ENCODE results near the gene GPX6. TPM values are rescaled to one million over a fixed set of nuclear protein-coding genes. Genes with fewer than 3 reads are reported as not detected.
"Not testable (repeated sequence)": the region's sequence is repeated elsewhere in the genome, so short reads cannot be mapped to it uniquely, and the experiment has no call there.

Gene GPX6
- total RNA-seq, 2 donors from 2014 or later, result not detected

DNA sequence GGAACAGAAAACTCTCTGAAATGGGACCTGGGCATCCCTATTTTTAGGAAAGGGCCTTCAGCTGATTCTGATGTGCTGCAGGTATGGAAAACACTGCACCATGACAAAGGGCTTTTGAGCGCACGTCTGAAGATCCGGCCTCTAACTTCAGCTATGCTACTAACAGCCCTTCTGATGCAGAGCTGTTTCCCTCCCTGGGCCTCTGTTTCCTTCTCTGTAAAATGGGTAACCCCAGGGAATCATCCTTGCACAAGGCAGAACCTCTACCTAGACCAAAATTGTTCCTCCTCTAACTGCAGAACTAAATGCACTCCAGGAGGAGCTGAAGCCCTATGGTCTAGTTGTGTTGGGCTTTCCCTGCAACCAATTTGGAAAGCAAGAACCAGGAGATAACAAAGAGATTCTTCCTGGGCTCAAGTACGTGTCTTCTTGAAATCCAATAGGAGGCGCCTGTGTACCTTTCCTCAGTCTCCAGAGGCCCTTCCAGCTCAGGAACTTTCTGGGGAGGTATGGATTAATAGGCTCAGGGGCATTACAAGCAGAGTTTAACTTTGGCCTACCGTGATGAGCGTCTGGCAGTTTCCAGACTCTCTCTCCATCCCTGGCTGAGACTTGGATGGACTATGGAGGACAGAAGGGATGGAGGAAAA, 16.0 kb upstream of the GPX6 start:
- no peak for ATAC-seq
- intact Hi-C loops (cut with DNase I), result no loop called here
- DNase-seq, result no peak

DNA sequence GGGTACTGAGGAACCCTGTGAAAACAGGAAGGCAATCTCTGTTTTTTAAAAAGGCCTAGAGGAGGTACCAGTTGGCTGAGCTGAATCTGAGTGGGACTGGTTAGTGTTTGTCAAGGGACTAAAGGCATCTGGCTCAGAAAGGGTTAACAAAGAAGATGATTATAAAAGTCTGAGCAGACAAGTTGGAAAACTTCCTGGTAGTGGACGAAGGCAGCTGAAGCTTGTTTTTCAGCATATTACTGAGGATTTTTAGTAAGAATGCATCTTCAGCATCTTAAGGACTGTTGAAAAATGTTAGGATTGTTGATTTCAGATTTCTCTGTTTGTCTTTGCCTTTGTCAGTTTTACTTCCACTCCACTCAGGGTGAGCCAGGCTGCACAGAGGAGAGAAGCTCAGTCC, 15.2 kb upstream of the GPX6 start:
- no peak for DNase-seq
- no peak for ATAC-seq
- intact Hi-C loops (cut with DNase I), result no loop called here

DNA sequence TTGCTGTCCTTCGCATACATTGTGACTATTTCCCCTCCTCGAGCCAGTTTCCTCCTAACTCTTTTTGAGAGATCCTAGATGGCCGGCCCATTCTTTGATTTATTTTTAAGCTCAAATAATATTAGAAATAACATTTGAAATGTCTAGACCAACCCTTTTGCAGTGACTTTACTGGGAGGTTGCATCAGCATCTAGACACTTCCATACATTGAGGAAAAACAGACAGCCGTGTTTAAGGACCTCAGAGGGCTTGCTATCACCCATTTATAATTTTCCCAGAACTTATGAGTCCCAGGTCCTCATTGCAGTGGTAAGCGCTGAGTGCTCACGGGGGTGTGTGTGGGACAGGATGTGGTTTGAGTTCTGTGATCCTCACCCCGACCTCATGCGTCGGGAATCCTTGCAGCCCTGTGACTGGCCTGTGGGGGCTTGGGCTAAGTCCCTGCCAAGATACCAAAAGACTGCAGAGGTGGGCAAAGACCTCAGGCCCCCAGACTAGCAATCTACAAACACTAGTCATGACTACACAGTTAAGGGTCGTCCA, 10.0 kb upstream of the GPX6 start, which contains the start of gene GPX5:
Gene GPX5, plus strand, starts transcription at position 386 of the 544 bp plus-strand sequence. Its CDS starts 133 bp downstream, at position 519.
- DNase-seq, result no peak
- no peak for ATAC-seq
- intact Hi-C loops (cut with DNase I), result no loop called here

DNA sequence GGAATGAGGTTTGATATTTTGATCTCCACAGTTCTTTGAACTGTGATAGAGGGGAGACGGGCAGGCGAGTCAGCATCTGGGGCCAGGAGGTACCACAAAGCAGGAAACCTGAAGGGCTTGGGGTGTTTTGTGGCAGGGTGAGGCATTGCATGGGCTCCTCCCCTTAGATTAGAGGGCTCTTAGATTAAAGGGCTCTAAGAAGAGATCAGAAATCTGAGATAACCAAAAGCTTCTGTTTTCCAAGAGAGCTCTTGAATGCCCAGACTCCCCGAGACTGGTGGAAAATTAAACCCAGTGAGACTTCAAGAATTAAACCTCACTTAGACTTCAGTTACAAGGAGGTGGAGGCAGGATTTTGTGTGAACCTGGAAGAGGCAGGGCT, 7.6 kb upstream of the GPX6 start:
- intact Hi-C loops (cut with DNase I), result no loop called here
- DNase-seq, result no peak
- no peak for ATAC-seq

DNA sequence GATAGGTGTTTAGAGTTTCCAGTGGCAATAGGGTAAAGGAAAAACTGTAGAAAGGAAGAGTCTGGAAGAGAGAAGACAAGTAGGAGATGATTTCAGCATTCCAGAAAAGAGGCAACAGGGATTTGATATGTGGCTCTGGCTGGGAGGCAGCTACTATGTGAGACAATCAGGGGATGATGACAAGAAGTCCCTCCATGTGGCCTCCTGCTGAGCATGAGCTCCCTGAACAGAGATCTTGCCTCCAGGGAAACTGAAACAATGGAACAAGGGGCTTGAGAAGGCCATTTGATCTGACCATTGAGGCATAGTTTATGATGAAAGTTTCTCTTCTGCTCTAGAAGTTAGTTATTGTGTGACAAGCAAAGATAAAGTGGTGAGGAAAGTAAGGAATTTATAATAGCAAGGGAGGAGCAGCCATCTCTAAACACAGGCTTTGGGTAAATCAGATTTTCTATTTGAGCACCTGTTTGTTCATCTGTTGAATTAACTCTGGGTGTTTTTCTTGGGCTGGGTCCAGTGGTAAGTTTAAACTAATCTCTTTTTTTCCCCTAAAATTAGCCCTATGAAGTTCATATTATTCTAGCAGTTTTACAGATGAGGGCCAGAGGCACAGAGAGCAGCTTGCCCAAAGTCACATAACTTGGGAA, 7.1 kb upstream of the GPX6 start:
- intact Hi-C loops (cut with DNase I), result no loop called here
- no peak for ATAC-seq
- DNase-seq, result no peak

DNA sequence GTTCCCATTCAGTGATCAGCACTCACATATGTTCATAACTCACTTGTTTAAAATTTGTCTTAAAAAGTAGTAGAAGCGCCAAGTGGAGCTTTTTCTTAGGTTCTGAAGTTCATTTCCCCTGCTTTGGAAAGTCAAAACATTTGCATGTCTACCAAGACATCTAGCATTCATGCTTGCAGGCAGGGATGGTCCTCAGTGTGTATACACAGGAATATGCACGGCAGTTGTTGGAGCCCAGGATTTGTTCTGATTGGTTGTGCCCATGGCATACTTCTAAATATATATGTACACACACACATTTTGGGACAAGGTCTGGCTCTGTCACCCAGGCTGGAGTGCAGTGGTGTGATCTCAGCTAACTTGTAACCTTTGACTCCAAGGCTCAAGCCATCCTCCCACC, 2.4 kb upstream of the GPX6 start:
- DNase-seq (no peak), ATAC-seq (no peak)
- intact Hi-C loops (cut with DNase I), result no loop called here

DNA sequence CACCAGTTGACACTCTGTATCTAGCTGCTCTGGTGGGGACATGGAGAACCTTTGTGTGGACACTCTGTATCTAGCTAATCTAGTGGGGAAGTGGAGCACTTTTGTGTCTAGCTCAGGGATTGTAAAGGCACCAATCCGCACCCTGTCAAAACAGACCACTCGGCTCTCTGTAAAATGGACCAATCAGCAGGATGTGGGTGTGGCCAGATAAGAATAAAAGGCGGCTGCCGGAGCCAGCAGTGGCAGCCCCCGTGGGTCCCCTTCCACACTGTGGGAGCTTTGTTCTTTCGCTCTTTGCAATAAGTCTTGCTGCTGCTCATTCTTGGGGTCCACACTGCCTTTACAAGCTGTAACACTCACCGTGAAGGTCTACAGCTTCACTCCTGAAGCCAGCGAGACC, 3.2 kb downstream of the GPX6 start:
- intact Hi-C loops (cut with DNase I); DNase-seq; ATAC-seq: not testable (repeated sequence)

DNA sequence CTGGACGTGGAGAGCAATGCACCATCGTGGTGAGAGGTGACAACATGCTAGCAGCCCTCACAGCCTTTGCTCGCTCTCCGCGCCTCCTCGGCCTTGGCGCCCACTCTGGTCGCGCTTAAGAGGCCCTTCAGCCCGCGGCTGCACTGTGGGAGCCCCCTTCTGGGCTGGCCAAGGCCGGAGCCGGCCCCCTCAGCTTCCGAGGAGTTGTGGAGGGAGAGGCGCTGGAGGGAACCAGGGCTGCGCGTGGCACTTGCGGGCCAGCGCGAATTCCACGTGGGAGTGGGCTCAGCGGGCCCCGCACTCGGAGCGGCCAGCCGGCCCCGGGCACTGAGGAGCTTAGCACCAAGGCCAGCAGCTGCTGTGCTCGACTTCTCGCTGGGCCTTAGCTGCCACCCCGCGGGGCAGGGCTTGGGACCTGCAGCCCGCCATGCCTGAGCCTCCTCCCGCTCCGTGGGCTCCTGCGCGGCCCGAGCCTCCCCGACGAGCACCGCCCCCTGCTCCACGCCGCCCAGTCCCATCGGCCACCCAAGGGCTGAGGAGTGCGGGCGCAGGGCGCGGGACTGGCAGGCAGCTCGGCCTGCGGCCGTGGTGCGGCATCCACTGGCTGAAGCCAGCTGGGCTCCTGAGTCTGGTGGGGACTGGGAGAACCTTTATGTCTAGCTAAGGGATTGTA, 3.8 kb downstream of the GPX6 start:
- DNase-seq, result no peak
- ATAC-seq, result no peak
- intact Hi-C loops (cut with DNase I), result no loop called here

DNA sequence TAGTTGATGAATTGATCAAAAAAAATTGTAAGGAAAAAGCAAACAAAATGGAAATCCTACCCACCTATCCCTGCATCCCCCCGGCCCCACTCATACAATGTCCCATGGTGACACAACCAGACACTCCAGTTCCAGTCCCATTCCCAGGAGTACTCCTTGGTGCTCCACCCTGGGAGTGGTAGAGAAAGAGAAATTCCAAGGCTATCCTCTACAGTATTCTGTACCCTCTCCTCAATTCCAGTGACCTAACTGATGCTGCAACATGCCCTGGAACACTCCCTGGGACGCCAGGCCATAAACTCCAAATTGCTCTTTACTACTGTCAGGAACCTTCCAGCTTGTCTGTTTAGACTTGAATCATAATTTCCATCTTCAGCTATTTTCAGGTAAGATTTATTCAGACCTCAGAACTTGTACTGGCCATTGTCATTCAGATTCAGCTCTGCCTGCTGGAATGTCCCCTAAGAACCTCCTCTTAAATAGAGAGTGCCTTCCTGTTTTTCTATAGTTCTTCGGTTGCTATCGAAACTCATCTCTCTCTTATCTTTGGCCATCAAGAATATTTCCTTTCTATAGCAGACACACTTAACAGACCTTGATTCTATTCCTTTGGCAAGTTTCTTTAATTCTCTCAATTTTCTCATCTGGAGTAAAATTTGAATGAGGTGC, 8.7 kb downstream of the GPX6 start:
- intact Hi-C loops (cut with DNase I), result no loop called here
- no peak for DNase-seq
- ATAC-seq, result no peak

DNA sequence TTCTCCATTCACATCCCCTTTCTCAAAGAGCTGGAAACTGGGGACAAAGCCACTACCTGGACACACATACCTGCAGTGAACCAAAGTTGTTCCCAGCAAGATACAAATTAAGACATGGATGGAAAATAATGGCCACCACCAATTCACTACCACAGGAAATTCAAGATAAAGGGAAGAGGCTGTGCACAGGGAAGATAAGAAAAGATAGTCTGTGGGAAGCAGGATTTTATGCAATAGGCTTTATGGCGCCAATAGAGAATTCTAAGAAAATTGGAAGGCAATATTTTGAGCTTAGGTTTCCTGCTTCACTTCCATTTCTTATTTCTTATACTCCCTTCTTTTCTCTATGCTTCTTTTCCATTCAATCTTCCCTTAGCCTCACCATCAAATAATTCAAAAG, 9.9 kb downstream of the GPX6 start:
- intact Hi-C loops (cut with DNase I), result no loop called here
- no peak for DNase-seq
- ATAC-seq, result no peak

DNA sequence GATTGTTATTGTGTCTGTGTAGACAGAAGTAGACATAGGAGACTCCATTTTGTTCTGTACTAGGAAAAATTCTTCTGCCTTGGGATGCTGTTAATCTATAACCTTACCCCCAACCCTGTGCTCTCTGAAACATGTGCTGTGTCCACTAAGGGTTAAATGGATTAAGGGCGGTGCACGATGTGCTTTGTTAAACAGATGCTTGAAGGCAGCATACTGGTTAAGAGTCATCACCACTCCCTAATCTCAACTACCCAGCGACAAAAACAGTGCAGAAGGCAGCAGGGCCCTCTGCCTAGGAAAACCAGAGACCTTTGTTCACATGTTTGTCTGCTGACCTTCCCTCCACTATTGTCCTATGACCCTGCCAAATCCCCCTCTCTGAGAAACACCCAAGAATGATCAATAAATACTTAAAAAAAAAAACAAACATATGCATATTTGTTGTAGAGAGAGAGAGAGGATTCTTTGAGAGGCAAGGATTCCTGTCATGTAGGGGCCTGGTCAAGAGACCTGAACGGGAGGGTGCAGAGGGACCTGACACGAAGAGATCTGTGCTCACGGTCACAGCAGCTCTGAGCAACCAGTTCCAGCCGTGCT, 12.8 kb downstream of the GPX6 start:
- intact Hi-C loops (cut with DNase I); ATAC-seq: not testable (repeated sequence)

DNA sequence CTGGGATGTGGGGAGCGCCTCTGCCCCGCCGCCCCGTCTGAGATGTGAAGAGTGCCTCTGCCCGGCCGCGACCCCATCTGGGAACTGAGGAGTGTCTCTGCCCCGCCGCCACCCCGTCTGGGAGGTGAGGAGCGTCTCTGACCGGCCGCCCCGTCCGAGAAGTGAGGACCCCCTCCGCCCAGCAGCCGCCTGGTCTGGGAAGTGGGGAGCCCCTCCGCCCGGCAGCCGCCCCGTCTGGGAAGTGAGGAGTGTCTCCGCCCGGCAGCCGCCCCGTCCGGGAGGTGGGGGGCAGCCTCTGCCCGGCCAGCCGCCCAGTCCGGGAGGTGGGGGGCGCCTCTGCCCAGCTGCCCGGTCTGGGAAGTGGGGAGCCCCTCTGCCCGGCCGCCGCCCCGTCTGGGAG, 13.5 kb downstream of the GPX6 start:
- DNase-seq; ATAC-seq; intact Hi-C loops (cut with DNase I): not testable (repeated sequence)

More for the DNA sequence above, 12.8 kb downstream of the GPX6 start:
- DNase-seq, result not testable (repeated sequence)

DNA sequence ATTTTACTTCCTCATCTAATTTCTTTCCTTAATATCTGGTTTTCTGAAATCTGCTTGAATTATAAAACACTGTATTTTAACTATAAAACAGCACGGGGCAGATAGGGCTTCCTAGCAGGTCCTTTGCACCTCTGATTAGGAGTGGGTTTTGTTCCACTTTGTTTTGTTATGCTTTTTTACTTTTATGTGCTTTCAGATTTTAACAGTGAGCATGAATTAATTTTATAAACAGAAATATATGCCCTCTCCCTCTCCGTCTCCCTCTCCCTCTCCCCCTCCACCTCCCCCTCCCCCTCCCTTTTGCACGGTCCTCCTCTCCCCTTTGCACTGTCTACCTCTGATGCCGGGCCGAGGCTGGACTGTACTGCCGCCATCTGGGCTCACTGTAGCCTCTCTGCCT, 14.3 kb downstream of the GPX6 start:
- DNase-seq (no peak), ATAC-seq (no peak)
- intact Hi-C loops (cut with DNase I), result no loop called here

DNA sequence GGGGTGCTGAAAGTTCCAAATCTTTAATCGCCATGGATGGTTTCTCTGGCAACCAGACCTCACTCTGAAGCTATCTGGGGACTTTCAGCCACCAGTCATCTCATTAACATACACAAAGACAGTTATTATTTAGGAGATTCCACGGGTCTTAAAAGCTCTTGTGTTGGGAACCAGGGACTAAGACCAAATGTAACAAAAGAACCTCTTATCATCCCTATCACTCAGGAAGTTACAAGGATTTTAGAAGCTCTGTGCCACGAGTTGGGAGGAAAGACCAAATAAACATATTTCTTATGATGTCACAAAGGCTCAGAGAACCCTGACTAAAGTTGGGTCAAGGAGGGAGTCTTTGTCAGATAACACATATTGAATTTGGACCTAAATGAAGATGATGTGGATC, 17.7 kb downstream of the GPX6 start:
- no peak for ATAC-seq
- intact Hi-C loops (cut with DNase I), result no loop called here
- DNase-seq, result no peak

DNA sequence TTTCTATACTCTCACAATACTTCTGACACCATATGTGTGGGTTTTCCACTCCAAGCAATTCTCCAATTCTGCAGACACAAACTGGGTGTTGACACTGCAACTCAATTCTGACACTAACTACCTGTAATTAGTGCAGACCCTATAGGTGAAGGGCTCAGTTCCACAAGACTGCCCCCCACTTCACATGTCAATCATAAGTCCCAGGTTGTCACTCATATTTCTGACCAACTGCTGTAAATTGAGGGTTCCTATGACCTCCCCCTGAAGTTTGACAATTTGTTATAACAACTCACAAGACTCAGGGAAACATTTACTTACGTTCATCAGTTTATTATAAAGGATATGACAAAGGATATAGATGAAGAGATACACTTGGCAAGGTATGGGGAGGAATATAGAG, 18.3 kb downstream of the GPX6 start:
- intact Hi-C loops (cut with DNase I), result no loop called here
- DNase-seq (no peak), ATAC-seq (no peak)

DNA sequence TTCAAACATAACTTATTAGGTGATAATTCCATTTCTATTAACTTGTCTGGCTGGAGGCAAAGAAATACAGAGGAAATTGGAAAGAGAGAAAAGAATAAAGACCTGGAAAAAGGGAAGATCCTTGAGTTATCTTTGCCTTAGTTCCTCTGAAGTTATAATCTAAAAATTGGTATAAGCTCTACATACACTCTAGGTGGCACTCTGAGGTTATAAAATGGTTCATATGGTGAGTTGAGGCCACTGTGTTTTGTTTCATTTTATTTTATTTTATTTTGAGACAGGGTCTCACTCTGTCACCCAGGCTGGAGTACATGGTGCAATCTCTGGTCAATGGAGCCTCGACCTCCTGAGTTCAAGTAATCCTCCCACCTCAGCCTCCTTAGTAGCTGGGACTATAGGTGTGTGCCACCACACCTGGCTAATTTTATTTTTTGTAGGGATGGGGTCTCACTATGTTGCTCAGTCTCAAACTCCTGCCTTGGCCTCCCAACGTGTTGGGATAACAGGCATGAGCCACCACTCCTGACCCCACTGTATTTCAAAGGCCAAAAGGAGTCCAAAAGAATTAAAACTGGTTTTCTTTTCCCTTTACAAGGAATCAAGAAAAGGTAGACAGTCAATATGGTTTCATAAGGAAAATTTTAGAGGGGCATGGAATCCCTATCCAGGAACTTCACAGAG, 19.4 kb downstream of the GPX6 start:
- ATAC-seq (no peak), DNase-seq (no peak)
- intact Hi-C loops (cut with DNase I), result no loop called here

DNA sequence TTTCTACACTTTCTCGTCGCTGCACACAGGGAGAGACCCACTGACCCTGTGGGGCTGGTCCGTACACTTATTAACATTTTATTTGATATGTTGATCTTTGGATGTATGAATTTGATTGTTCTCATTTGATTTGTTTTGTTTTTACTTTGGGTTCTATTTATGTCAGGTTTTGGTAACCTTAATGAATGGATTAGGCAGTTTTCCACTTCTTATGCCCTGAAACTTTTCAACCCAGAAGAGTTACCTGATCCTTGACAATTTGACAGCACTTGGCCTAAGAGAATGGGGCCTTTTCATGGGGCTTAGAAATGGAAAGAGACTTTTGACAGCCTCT, 23.6 kb downstream of the GPX6 start:
- DNase-seq (no peak), ATAC-seq (no peak)
- intact Hi-C loops (cut with DNase I), result no loop called here

DNA sequence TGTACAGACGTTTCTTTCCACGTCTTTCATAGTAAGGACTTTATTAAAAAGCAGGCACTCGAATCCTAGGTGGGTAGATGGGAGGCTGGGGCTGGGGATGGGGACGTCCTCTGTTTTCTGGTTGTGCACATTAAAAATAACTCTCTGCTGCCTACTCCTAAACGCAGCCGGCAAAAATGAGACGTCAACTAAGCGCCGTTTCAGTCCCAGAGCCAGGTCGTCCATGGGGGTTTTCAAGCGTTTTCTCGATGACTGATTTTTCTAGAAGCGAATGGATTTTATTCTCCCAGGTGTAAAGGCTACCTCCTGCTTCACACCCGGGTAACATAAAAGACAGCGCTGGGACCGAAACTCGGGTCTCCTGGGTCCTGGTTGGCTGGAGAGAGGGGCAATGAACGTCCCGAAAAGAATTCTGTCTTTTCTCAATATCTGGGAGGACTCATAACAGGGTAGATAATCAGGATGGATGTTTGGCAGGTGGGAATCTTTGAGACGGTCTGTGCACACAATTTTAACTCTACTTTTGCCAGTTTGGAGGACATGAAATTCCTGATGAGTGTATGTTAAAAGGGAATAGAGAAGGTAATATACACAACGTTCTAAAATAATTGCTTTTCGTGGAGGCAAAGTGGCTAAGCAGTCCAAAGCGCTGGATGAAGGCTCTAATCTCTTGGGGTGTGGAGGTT, 25.2 kb downstream of the GPX6 start:
- ATAC-seq, result no peak
- intact Hi-C loops (cut with DNase I), result no loop called here
- DNase-seq, result no peak

Data from left cardiac atrium (tissue), 4 donors.